ENCODE results near the gene WNT5A.

- TF ChIP-seq POLR2A (IDR thresholded peaks at IDR 0.05; ENCODE audit: low read depth) (no peak), CTCF (IDR thresholded peaks at IDR 0.05) (no peak), POLR2AphosphoS5 (IDR thresholded peaks at IDR 0.05) (no peak), EP300 (IDR thresholded peaks at IDR 0.05) (no peak)
These were observed 70.7 kb downstream of the WNT5A start for GRCh38 chr3:55416331-55416821.

Data from esophagus muscularis mucosa (tissue), 4 donors.